G401 (cell line): ENCODE data around the gene APOL2. TPM values are rescaled to one million over a fixed set of nuclear protein-coding genes. Genes with fewer than 3 reads are reported as not detected.
"Not testable (repeated sequence)": the region's sequence is repeated elsewhere in the genome, so short reads cannot be mapped to it uniquely, and the experiment has no call there.

Experiments
- DNase-seq: peaks from one replicate; pipeline ENCODE4 v3.0.0-alpha.2; 2015; ENCODE audit warnings: low spot score
- in situ Hi-C: cut with HindIII; loops from 2 replicates; pipeline ENCODE4 v1.10.0; 2016; ENCODE audit warnings: low sequenced_read_pairs, mixed read lengths
- total RNA-seq: library from RNA; depleted of rRNA; stranded (reverse); fragments of >200 nt; shearing (Covaris generic); gene quantifications from 2 replicates; pipeline ENCODE4 v1.2.3, GENCODE V29; 2014

APOL2 gene
- total RNA-seq, 1 experiment from 2014 or later = 33.5 TPM

GRCh38 chr22:36227396-36227795 is 11.9 kb downstream of the APOL2 start:
- in situ Hi-C loops = no loop called here
- no peak for DNase-seq

GRCh38 chr22:36226189-36226588 is 13.1 kb downstream of the APOL2 start:
- DNase-seq = no peak
- in situ Hi-C loops = no loop called here

DNA sequence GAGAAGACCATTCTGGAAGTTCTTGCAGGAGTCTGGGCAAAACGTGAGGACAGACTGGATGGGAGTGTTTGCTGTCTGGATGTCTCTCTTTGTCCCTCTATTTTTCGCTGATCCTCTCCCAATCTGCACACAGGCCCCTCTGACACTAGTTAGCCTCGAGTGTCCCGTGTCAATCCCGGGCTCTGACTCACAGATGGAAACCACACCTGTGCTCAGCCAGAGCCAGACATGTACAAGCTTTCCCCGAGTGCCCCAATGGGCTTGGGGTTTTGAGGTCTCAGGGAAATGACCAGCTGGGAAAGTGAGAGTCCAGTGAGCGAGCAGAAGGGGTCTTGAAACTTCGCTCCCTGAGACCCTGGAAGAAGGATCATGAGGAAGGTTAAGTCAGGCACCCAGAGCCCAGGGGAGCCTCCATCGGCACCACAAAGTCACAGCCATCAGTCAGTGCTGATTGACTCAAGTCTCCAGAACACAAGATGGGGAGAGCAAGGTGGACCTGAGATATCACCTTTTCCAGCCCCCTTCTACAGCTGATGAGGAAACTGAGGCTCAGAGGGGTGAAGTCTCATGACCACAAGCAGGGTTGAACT is 13.9 kb downstream of the APOL2 start:
- in situ Hi-C loops = no loop called here
- no peak for DNase-seq

DNA sequence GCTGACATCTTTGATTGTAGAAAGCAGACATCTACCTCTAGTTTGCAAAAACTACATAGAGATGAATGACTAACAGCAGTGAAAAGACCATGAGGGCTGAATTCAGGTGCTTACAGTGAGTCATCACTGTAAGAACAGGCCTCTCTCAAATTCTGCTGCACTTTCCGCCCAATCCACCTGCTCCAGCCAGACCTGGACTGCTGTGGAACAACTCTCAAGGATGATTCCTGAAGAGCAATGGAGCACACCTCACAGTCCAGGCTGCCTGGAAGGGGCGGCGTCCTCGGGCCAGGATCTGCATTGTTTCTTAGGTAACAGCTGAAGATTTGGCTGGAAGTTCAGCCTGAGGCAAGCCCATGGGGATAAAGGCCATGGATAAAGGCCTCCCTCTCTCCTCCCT is 15.1 kb downstream of the APOL2 start:
- in situ Hi-C loops = no loop called here
- no peak for DNase-seq

GRCh38 chr22:36223504-36223903 is 15.8 kb downstream of the APOL2 start:
- DNase-seq = no peak
- in situ Hi-C loops = no loop called here

- DNase-seq = no peak
- in situ Hi-C loops = no loop called here
These were observed 16.4 kb downstream of the APOL2 start for GRCh38 chr22:36222887-36223450.

- in situ Hi-C loops = no loop called here
- DNase-seq = peak; percentile 68
These were observed 17.3 kb downstream of the APOL2 start for GRCh38 chr22:36221799-36222751.

DNA sequence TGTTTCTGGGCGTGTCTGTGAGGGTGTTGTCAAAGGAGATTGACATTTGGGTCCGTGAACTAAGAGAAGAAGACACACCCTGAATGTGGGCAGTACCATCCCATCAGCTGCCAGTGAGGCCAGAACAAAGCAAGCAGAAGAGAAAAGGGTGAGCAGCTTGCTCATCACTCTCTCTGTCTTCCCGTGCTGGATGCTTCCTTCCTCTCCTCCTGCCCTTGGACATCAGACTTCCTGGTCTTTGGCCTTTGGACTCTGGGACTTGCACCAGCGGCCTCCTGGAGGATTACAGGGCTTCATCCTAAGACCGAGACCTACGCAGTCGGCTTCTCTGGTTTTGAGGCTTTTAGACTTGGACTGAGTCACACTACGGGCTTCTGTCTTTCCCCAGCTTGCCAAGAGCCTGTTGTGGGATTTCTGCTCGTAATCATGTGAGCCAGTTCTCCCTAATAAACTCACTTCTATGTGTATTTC is 18.8 kb downstream of the APOL2 start:
- in situ Hi-C loops = no loop called here
- peak; percentile 66 for DNase-seq

GRCh38 chr22:36218648-36219193 is 20.6 kb downstream of the APOL2 start:
- in situ Hi-C loops = no loop called here
- DNase-seq = no peak

DNA sequence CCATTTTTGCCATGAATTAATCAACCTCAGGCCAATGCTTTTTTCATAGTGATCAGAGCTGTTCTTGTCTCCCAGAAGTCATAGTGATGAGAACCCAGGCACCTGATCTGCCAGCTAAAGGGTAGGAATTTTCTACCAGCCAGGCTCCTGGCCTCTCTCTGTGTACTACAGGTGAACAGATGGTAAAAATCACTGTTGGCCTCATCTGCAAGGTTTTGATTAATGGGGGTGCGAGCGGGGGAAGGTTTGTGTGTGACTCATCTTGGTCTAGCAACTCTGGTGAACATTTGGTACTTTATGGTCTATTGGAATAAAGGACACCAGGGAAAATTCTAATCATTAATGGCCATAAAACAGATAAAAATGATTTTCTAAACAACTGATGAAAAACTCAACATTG is 23.3 kb downstream of the APOL2 start:
- DNase-seq = peak; percentile 95
- in situ Hi-C loops = no loop called here

DNA sequence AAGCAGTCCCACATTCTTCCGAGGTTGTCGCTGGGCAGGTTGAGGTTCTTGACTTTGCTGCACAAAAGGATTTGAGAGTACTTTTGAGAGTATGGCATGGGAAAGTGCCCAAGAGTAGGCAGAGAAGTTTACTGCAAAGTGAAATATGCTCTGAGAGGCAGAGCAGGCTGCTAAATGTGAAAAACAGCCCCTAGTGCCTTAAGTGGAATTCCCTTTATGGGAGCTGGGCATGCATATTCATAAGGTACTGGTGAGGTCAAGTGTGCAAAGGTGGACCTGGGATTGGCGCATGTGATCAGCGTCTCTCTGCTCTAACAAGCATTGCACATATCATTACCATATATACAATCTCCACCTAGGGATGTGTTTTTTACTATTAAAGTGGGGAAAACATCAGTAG is 25.7 kb downstream of the APOL2 start:
- in situ Hi-C loops = no loop called here
- no peak for DNase-seq

GRCh38 chr22:36212901-36213300 is 26.4 kb downstream of the APOL2 start:
- in situ Hi-C loops = no loop called here
- no peak for DNase-seq

GRCh38 chr22:36211237-36211861 is 28.0 kb downstream of the APOL2 start:
- peak; percentile 31 for DNase-seq
- in situ Hi-C loops = no loop called here

DNA sequence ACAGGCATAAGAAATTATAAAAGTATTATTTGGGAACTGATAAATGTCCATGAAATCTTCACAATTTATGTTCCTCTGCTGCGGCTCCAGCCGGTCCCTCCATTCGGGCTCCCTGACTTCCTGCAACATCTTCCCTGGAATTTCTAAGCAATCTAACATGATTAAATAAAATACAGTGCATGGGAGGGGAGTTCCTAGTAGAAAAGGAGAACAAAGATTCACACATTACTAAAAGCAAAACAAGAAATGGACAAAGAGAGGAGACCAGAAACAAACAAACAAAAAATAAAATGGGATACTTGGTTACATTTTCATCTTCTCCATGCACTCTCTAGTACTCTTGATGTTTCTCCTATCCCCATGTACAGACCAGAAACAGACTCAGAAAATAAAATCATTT is 29.1 kb downstream of the APOL2 start:
- no peak for DNase-seq
- in situ Hi-C loops = no loop called here

GRCh38 chr22:36209488-36209908 is 29.8 kb downstream of the APOL2 start:
- in situ Hi-C loops, DNase-seq: not testable (repeated sequence)

DNA sequence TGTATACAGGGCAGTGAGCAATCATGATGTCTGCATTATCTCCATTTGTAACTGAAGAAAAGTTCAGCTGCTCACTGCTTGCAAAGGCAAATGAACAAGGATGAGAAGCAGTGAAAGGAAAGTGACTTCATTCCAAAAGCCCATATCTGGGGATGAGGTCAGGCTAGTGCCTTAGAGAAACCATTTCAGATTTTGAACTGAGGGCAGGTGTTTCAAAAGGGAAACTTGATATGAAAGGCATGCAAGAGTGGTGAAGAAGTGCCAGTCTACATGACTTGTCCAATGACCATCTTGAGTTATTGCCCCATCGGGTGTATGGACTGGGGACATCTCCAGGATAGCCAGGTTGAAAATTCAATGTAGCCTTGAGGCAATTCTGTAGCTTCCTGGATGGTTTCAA is 30.4 kb downstream of the APOL2 start:
- DNase-seq = no peak
- in situ Hi-C loops = no loop called here

GRCh38 chr22:36208162-36208765 is 31.1 kb downstream of the APOL2 start:
- no peak for DNase-seq
- in situ Hi-C loops = no loop called here

- in situ Hi-C loops = no loop called here
- no peak for DNase-seq
These were observed 33.1 kb downstream of the APOL2 start for GRCh38 chr22:36206255-36206654.

- DNase-seq, in situ Hi-C loops: not testable (repeated sequence)
These were observed 33.8 kb downstream of the APOL2 start for GRCh38 chr22:36205573-36205972.
